IMR-90 (cell line): Measurements from ENCODE around the gene ALPI. TPM values are rescaled to one million over a fixed set of nuclear protein-coding genes. Genes with fewer than 3 reads are reported as not detected.

Experiments
- ATAC-seq: fragments of 200-7000 bp; cut with Tn5 transposase; 2 replicates; pipeline ENCODE4 v1.9.1; 2020; ENCODE audit warnings: low read depth, mild to moderate bottlenecking, moderate library complexity
- BruUV-seq: library from RNA; stranded (reverse); fragments of 400-500 nt; replicated peaks from 2 replicates; lab custom pipeline; 2021; lab: Mats Ljungman, UMichigan
- CTCF ChIA-PET: fragments of 300-600 bp; formaldehyde crosslinking; extraction: SDS; loops from one replicate; lab custom pipeline; 2021; ENCODE audit warnings: antibody characterized with exemption; lab: Yijun Ruan, JAX
- POLR2A ChIA-PET: fragments of 300-600 bp; sonication (Branson Sonifier 250); formaldehyde crosslinking; loops from one replicate; lab custom pipeline; 2022; ENCODE audit warnings: antibody characterized with exemption; ENCODE audit not compliant: unreplicated experiment; lab: Charles Lee
- DNase-seq: peaks from one replicate; pipeline ENCODE4 v3.0.0; 2013
- H2AFZ ChIP-seq: replicated peaks from 2 replicates; pipeline ENCODE3; 2013; ENCODE audit warnings: low read length, mild to moderate bottlenecking; ENCODE audit not compliant: poor library complexity
- H2AK5ac ChIP-seq: 2 replicates; pipeline ENCODE4 v1.6.1; 2013; ENCODE audit warnings: low read depth, low read length, inconsistent platforms
- H2AK9ac ChIP-seq: replicated peaks from 2 replicates; pipeline ENCODE3; 2013; ENCODE audit warnings: mild to moderate bottlenecking, low read depth, low read length, moderate library complexity; ENCODE audit not compliant: poor library complexity
- H2BK120ac ChIP-seq: 2 replicates; pipeline ENCODE4 v1.6.1; 2013; ENCODE audit warnings: low read depth, low read length, inconsistent platforms
- H2BK15ac ChIP-seq: 3 replicates; pipeline ENCODE4 v1.6.1; 2013; ENCODE audit warnings: low read depth, low read length, inconsistent platforms
- H2BK20ac ChIP-seq: 2 replicates; pipeline ENCODE4 v1.6.1; 2013; ENCODE audit warnings: low read depth, mild to moderate bottlenecking, inconsistent platforms, low read length, moderate library complexity
- H2BK5ac ChIP-seq: 2 replicates; pipeline ENCODE4 v1.6.1; 2013; ENCODE audit warnings: mild to moderate bottlenecking, low read depth, low read length, inconsistent platforms; ENCODE audit not compliant: poor library complexity, severe bottlenecking
- H3K14ac ChIP-seq: replicated peaks from 2 replicates; pipeline ENCODE4 v1.6.1; 2013; ENCODE audit warnings: low read depth, low read length, inconsistent platforms
- H3K18ac ChIP-seq: 2 replicates; pipeline ENCODE4 v1.6.1; 2013; ENCODE audit warnings: low read depth, low read length, control low read depth
- H3K23ac ChIP-seq: 2 replicates; pipeline ENCODE4 v1.6.1; 2013; ENCODE audit warnings: low read depth, low read length, inconsistent platforms
- H3K27ac ChIP-seq: 2 replicates; pipeline ENCODE4 v1.5.1; 2013; ENCODE audit warnings: mild to moderate bottlenecking, control low read depth, low read length; ENCODE audit not compliant: insufficient read depth
- H3K27me3 ChIP-seq: 2 replicates; pipeline ENCODE4 v1.6.1; 2013; ENCODE audit warnings: low read length; ENCODE audit not compliant: control insufficient read depth, insufficient read depth
- H3K36me3 ChIP-seq: 2 replicates; pipeline ENCODE4 v1.6.1; 2013; ENCODE audit warnings: low read length, mixed read lengths; ENCODE audit not compliant: control insufficient read depth, insufficient read depth
- H3K4ac ChIP-seq: 2 replicates; pipeline ENCODE4 v1.6.1; 2013; ENCODE audit warnings: low read depth, low read length, inconsistent platforms
- H3K4me1 ChIP-seq: 2 replicates; pipeline ENCODE4 v1.6.1; 2013; ENCODE audit warnings: low read length, mixed read lengths; ENCODE audit not compliant: control insufficient read depth, insufficient read depth
- H3K4me2 ChIP-seq: 2 replicates; pipeline ENCODE4 v1.6.1; 2013; ENCODE audit warnings: low read depth, mild to moderate bottlenecking, control low read depth, low read length, moderate library complexity
- H3K4me3 ChIP-seq: 2 replicates; pipeline ENCODE4 v1.5.1; 2013; ENCODE audit warnings: low read depth, mild to moderate bottlenecking, control low read depth, low read length, moderate library complexity; ENCODE audit not compliant: insufficient read depth
- H3K56ac ChIP-seq: 2 replicates; pipeline ENCODE4 v1.6.1; 2013; ENCODE audit warnings: low read length, inconsistent platforms; ENCODE audit not compliant: insufficient read depth; ENCODE audit errors: extremely low read depth
- H3K79me1 ChIP-seq, 2 experiments: 2 replicates each; pipeline ENCODE4 v1.6.1; 2013; ENCODE audit warnings: low read length in 2 of 2, inconsistent platforms in 1 of 2, low read depth in 1 of 2
- H3K9ac ChIP-seq: 2 replicates; pipeline ENCODE4 v1.6.1; 2013; ENCODE audit warnings: low read depth, low read length, control low read depth
- H3K9me1 ChIP-seq: 2 replicates; pipeline ENCODE4 v1.6.1; 2013; ENCODE audit warnings: low read length, inconsistent platforms; ENCODE audit not compliant: insufficient read depth
- H3K9me3 ChIP-seq: 2 replicates; pipeline ENCODE4 v1.6.1; 2013; ENCODE audit warnings: low read length; ENCODE audit not compliant: control insufficient read depth, insufficient read depth
- H4K20me1 ChIP-seq: 2 replicates; pipeline ENCODE4 v1.6.1; 2013; ENCODE audit warnings: low read length, inconsistent platforms; ENCODE audit not compliant: insufficient read depth
- H4K5ac ChIP-seq: 2 replicates; pipeline ENCODE4 v1.6.1; 2013; ENCODE audit warnings: mild to moderate bottlenecking, low read depth, low read length, control low read depth
- H4K8ac ChIP-seq, 2 experiments: 2 replicates each; pipeline ENCODE4 v1.6.1; 2013; ENCODE audit warnings: low read depth in 2 of 2, low read length in 2 of 2, control low read depth in 1 of 2, inconsistent platforms in 1 of 2
- H4K91ac ChIP-seq: 2 replicates; pipeline ENCODE4 v1.6.1; 2013; ENCODE audit warnings: low read depth, low read length, inconsistent platforms; ENCODE audit not compliant: insufficient read depth
- BHLHE40 ChIP-seq: fragments of 150-350 bp; IDR thresholded peaks from 2 replicates; pipeline ENCODE4 v1.6.1; 2016; ENCODE audit warnings: mild to moderate bottlenecking, low read depth, low read length
- CEBPB ChIP-seq: IDR thresholded peaks from 2 replicates; pipeline ENCODE4 v1.6.1; 2012; ENCODE audit warnings: low read depth, low read length, improper control_type of control experiment
- CHD1 ChIP-seq: IDR thresholded peaks from 2 replicates; pipeline ENCODE4 v1.6.1; 2012; ENCODE audit warnings: low read depth, low read length, improper control_type of control experiment
- FOS ChIP-seq: fragments of 150-350 bp; IDR thresholded peaks from 2 replicates; pipeline ENCODE4 v1.6.1; 2016; ENCODE audit warnings: low read depth, low read length
- MAFK ChIP-seq: IDR thresholded peaks from 2 replicates; pipeline ENCODE4 v1.6.1; 2012; ENCODE audit warnings: low read depth, low read length, improper control_type of control experiment
- MAZ ChIP-seq: IDR thresholded peaks from 2 replicates; pipeline ENCODE4 v1.6.1; 2012; ENCODE audit warnings: low read depth, mild to moderate bottlenecking, low read length, improper control_type of control experiment, moderate library complexity, borderline replicate concordance
- MXI1 ChIP-seq: IDR thresholded peaks from 2 replicates; pipeline ENCODE4 v1.6.1; 2012; ENCODE audit warnings: low read depth, mild to moderate bottlenecking, low read length, moderate library complexity, borderline replicate concordance
- NFE2L2 ChIP-seq: fragments of 150-350 bp; IDR thresholded peaks from 2 replicates; pipeline ENCODE4 v1.6.1; 2016; ENCODE audit warnings: low read depth, mild to moderate bottlenecking, low read length
- RCOR1 ChIP-seq: IDR thresholded peaks from 2 replicates; pipeline ENCODE4 v1.6.1; 2012; ENCODE audit warnings: mild to moderate bottlenecking, low read length, improper control_type of control experiment; ENCODE audit not compliant: insufficient replicate concordance
- RFX5 ChIP-seq: IDR thresholded peaks from 2 replicates; pipeline ENCODE4 v1.8.0; 2012; ENCODE audit warnings: low read depth, mild to moderate bottlenecking, low read length, moderate library complexity
- SMC3 ChIP-seq: fragments of 150-350 bp; IDR thresholded peaks from 2 replicates; pipeline ENCODE4 v1.6.1; 2016; ENCODE audit warnings: low read depth, mild to moderate bottlenecking, antibody characterized with exemption, low read length, moderate library complexity
- WGBS, 2 experiments: methylation state at CpG; one replicate each; pipeline versions ENCODE4 v1.1.5 to v1.1.7; 2013; ENCODE audit warnings: missing lambda C conversion rate in 2 of 2; ENCODE audit not compliant: insufficient read length in 1 of 2; ENCODE audit errors: extremely low coverage in 2 of 2; 5-methylcytosine and 5-hydroxymethylcytosine counted together
- dilution Hi-C: fragments of 300-500 bp; cut with HindIII; formaldehyde crosslinking; loops from one replicate; pipeline ENCODE4 v1.14.3; 2018; ENCODE audit warnings: low sequenced_read_pairs; ENCODE audit not compliant: unreplicated experiment
- in situ Hi-C: fragments of 300-500 bp; cut with MboI; formaldehyde crosslinking; loops from 3 replicates; pipeline ENCODE4 v1.14.3; 2019; ENCODE audit warnings: low sequenced_read_pairs, inconsistent platforms, mixed read lengths
- intact Hi-C: fragments of 100-400 bp; cut with micrococcal nuclease; formaldehyde crosslinking; loops from 2 replicates; pipeline ENCODE4 v1.10.0; 2022
- polyA plus RNA-seq, 3 experiments: library from polyadenylated mRNA; depleted of rRNA; stranded (reverse); fragments of >200 nt; gene quantifications; 2 replicates each; pipeline ENCODE4 v1.2.3, GENCODE V29; 2012; ENCODE audit warnings: low replicate concordance in 1 of 3
- total RNA-seq: library from RNA; depleted of rRNA; stranded (reverse); fragments of >200 nt; gene quantifications from 2 replicates; pipeline ENCODE4 v1.2.3, GENCODE V29; 2012
- TF ChIP-seq, protein P1 (sequence below): fragments of 150-350 bp; IDR thresholded peaks from 2 replicates; pipeline ENCODE4 v1.6.1; 2016; ENCODE audit warnings: low read depth, mild to moderate bottlenecking, low read length, moderate library complexity, borderline replicate concordance
- TF ChIP-seq, protein P2 (sequence below): conservative IDR thresholded peaks from 2 replicates; pipeline ENCODE4 v1.5.1; 2012; ENCODE audit warnings: mild to moderate bottlenecking, low read depth, low read length, improper control_type of control experiment

The ALPI gene
- total and polyA plus RNA-seq, 2 of the 4 experiments (the other 2 are of a cell fraction), result not detected

DNA sequence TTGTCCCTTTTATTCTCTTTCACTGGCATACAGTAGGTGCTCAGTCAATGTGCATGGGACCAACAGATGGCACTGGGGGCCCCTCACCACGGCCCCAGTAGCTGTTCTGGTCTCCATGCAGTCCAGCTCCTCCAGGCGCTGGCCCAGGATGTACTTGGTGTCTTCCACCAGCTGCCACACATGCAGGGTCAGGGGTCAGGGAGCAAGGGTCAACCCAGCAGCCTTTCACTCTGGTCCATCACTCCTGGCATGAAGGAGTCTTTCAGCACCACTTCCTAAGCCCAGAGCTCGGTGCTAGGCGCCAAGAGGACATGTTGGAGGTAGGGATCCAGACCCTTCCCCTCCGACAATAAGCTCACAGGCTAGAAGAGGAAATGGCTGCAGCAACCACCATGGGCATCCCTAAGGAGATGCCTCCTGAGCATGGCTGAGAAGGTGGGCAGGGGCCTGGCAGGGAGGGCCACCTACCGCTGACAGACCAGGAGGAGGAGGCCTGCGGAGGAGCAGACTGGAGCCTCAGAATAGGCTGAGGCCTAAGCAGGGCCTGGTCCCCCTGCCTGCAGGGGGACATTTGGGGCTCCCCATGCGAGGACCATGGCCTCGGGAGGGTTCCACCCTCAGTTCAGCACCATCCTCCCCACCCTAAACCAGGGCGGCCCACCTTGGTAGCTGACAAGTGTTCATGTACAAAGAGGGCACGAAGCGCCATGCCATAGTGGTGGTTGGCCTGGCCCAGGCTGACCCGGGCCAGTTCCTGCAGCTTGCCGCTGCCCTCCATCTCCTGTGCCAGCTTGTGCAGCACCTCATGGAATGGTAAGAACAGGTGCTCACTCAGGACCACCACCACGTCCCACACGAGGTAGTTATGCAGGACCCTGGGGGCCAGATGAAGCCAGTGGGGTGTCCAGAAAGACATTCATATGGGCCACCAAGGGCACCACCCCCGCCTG, 39.2 kb upstream of the ALPI start (continued):
- no peak for TF ChIP-seq MXI1
- no peak for TF ChIP-seq CEBPB

DNA sequence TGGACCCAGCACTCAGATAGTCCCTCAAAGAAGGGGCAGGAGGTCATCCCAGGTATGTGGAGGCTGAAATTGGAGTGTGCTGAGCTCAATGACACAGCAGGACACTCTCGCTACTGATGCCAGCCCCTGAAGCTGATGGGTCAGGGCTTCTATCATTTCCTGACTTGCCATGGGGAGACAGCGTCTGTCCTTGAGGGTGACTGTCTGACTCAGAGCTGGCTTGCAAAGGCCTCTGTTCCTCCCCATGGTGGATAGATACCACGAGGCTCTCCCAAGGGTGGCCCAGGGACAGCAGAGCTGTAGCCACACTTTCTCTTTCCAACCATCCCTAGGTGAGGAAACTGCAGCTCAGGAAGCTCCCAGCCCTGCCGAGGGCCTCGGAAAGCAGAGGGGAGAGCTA, 38.5 kb upstream of the ALPI start:
- BruUV-seq, result no TSS peak
- dilution Hi-C loops (no loop called here), in situ Hi-C loops (no loop called here), intact Hi-C loops (no loop called here)
- ChIA-PET CTCF (no interaction called here), POLR2A (no interaction called here)
- Histone ChIP-seq H3K4me1 (no peaks in the 10 kb centered on the region), H2BK20ac (no peak overlapping the region), H3K9ac (no peak overlapping the region), H3K27ac (no peak overlapping the region), H2AFZ (no peak overlapping the region), H3K9me1 (no peaks in the 10 kb centered on the region), H2BK5ac (no peak overlapping the region), H4K5ac (no peak overlapping the region), H3K9me3 (peaks cover 5% of the 10 kb centered on the region; the same call in 1 of the 2 replicates), H3K18ac (no peak overlapping the region), H3K14ac (no peak overlapping the region), H3K4me3 (no peak overlapping the region), H3K56ac (no peak overlapping the region), H4K91ac (no peak overlapping the region), H3K36me3 (no peaks in the 10 kb centered on the region), H4K8ac (no peak overlapping the region), H3K4ac (no peak overlapping the region), H3K4me2 (no peak overlapping the region), H2AK9ac (no peak overlapping the region), H3K23ac (no peak overlapping the region), H2BK120ac (no peak overlapping the region), H2AK5ac (no peak overlapping the region), H3K79me1 (no peaks in the 10 kb centered on the region), H4K20me1 (no peaks in the 10 kb centered on the region; the same call in 1 of the 2 replicates), H3K27me3 (peaks cover 87% of the 10 kb centered on the region), H2BK15ac (no peak overlapping the region)
- DNase-seq (no peak), ATAC-seq (no peak)
- WGBS, 2 experiments, result 57% methylated on average over 1 of the region's 5 CpGs; no CpG with 5 or more reads in 1 of the 2 experiments
- TF ChIP-seq, protein P1, sequence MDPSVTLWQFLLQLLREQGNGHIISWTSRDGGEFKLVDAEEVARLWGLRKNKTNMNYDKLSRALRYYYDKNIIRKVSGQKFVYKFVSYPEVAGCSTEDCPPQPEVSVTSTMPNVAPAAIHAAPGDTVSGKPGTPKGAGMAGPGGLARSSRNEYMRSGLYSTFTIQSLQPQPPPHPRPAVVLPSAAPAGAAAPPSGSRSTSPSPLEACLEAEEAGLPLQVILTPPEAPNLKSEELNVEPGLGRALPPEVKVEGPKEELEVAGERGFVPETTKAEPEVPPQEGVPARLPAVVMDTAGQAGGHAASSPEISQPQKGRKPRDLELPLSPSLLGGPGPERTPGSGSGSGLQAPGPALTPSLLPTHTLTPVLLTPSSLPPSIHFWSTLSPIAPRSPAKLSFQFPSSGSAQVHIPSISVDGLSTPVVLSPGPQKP, result no peak
- TF ChIP-seq MAFK (no peak), SMC3 (no peak), NFE2L2 (no peak), FOS (no peak), BHLHE40 (no peak), RFX5 (no peak), RCOR1 (no peak), MAZ (no peak), CHD1 (no peak)
- TF ChIP-seq, protein P2, sequence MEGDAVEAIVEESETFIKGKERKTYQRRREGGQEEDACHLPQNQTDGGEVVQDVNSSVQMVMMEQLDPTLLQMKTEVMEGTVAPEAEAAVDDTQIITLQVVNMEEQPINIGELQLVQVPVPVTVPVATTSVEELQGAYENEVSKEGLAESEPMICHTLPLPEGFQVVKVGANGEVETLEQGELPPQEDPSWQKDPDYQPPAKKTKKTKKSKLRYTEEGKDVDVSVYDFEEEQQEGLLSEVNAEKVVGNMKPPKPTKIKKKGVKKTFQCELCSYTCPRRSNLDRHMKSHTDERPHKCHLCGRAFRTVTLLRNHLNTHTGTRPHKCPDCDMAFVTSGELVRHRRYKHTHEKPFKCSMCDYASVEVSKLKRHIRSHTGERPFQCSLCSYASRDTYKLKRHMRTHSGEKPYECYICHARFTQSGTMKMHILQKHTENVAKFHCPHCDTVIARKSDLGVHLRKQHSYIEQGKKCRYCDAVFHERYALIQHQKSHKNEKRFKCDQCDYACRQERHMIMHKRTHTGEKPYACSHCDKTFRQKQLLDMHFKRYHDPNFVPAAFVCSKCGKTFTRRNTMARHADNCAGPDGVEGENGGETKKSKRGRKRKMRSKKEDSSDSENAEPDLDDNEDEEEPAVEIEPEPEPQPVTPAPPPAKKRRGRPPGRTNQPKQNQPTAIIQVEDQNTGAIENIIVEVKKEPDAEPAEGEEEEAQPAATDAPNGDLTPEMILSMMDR, result no peak
